ENCODE data around the gene SLC2A5. TPM values are rescaled to one million over a fixed set of nuclear protein-coding genes. Genes with fewer than 3 reads are reported as not detected.
"Not testable (repeated sequence)": the region's sequence is repeated elsewhere in the genome, so short reads cannot be mapped to it uniquely, and the experiment has no call there.

SLC2A5 gene
- total RNA-seq, 1 experiment from 2014 or later, result 0.61 TPM

DNA sequence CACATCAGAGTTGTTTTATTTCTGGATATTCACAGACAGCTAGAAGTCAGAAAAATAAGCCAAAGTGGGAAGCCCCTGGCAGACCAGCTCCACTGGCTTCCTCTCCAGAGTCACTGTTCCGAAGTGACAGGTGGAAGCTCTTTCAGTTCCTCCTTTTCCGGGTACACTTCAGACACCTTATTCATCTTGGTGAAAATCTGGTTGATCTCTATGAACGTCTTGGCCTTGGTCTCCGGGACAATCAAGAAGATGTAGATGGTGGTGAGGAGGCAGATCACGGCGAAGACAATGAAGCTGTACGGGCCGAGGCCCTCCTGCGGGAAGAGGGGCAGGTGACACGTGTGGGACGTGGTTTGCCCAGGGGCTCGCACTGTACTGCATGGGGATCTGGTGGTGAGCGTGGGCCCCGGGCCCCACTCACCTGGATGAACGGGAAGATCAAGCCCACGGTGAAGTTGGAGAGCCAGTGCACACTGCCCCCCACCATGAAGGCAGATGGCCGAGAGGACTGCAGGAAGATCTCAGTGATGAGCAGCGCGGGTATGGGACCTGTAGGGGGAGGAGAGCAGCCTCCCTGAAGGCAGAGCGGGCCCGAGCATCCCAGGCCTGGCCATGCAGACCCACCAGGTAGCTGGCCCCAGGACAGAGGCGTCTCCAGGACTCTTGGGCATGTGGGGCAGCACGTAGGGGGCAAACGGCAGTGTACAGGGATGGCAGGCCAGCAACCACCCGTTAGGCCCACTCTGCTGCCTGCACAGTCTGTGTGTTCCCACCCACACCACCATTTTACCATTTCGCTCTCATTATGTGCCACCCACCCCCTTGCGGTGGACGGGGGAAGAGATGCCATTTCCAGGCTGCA is 31.7 kb downstream of the SLC2A5 start:
- intact Hi-C loops (cut with micrococcal nuclease), result no loop called here
- no TSS peak for BruUV-seq (replicated peaks)
- H3K27me3 Mint-ChIP-seq (ENCODE audit: insufficient read depth, unreplicated experiment), result no peaks in the 10 kb centered on the region
- peak overlapping the region; percentile 65 for H3K27ac Mint-ChIP-seq (ENCODE audit: low read depth, unreplicated experiment)
- H3K4me1 Mint-ChIP-seq (ENCODE audit: insufficient read depth, unreplicated experiment), result peaks cover 16% of the 10 kb centered on the region
- ChIA-PET CTCF (interaction anchor here (0.6 to 1.1 kb wide), 8 partner anchors 13 to 407 kb away, joined by 3 to 4 read pairs (median 3); no protein-coding TSS in a partner anchor), POLR2A (interaction anchor here (0.6 to 1.2 kb wide), 3 partner anchors 42 to 262 kb away, joined by 3 to 8 read pairs (median 3); no protein-coding TSS in a partner anchor)
- peaks cover 4% of the 10 kb centered on the region for H3K36me3 Mint-ChIP-seq (ENCODE audit: insufficient read depth, unreplicated experiment)
- no peak overlapping the region for H3K4me3 Mint-ChIP-seq (ENCODE audit: unreplicated experiment)
- H3K9me3 Mint-ChIP-seq (ENCODE audit: unreplicated experiment), result peaks cover 23% of the 10 kb centered on the region
- DNase-seq (ENCODE audit: unreplicated experiment), result no peak
- TF ChIP-seq, protein P1, sequence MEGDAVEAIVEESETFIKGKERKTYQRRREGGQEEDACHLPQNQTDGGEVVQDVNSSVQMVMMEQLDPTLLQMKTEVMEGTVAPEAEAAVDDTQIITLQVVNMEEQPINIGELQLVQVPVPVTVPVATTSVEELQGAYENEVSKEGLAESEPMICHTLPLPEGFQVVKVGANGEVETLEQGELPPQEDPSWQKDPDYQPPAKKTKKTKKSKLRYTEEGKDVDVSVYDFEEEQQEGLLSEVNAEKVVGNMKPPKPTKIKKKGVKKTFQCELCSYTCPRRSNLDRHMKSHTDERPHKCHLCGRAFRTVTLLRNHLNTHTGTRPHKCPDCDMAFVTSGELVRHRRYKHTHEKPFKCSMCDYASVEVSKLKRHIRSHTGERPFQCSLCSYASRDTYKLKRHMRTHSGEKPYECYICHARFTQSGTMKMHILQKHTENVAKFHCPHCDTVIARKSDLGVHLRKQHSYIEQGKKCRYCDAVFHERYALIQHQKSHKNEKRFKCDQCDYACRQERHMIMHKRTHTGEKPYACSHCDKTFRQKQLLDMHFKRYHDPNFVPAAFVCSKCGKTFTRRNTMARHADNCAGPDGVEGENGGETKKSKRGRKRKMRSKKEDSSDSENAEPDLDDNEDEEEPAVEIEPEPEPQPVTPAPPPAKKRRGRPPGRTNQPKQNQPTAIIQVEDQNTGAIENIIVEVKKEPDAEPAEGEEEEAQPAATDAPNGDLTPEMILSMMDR (IDR thresholded peaks at IDR 0.05; ENCODE audit: unreplicated experiment), result no peak

DNA sequence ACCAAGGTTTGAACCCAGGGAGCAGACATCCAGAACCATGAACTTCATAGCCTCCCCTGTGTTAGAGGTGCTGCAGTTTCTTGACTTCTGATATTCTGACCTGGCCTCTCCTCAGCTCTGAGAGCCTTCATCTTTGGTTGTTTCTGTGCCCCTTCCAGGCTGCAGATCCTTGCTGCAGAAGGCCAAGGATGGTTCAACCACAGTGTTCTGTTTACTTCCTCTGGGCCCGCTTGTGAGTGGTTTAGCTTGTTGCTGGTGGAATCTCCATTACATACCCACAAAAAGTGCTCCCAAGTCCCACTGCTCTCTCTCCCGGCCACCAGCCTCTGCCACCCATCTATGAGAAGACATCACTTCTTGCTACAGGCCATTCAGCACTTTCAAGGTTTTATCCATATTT is 34.2 kb downstream of the SLC2A5 start:
- no peak overlapping the region for H3K4me3 Mint-ChIP-seq (ENCODE audit: unreplicated experiment)
- H3K9me3 Mint-ChIP-seq (ENCODE audit: unreplicated experiment), result peaks cover 23% of the 10 kb centered on the region
- ChIA-PET CTCF (interaction anchor here (0.6 kb wide), 1 partner anchor 74 kb away, joined by 3 read pairs; no protein-coding TSS in a partner anchor), POLR2A (interaction anchor here (1.3 kb wide), 1 partner anchor 45 kb away, joined by 3 read pairs; no protein-coding TSS in a partner anchor)
- peaks cover 4% of the 10 kb centered on the region for H3K36me3 Mint-ChIP-seq (ENCODE audit: insufficient read depth, unreplicated experiment)
- TF ChIP-seq, protein P1 (IDR thresholded peaks at IDR 0.05; ENCODE audit: unreplicated experiment), result no peak
- H3K4me1 Mint-ChIP-seq (ENCODE audit: insufficient read depth, unreplicated experiment), result peaks cover 16% of the 10 kb centered on the region
- no peaks in the 10 kb centered on the region for H3K27me3 Mint-ChIP-seq (ENCODE audit: insufficient read depth, unreplicated experiment)
- H3K27ac Mint-ChIP-seq (ENCODE audit: low read depth, unreplicated experiment), result no peak overlapping the region
- intact Hi-C loops (cut with micrococcal nuclease), result no loop called here
- no TSS peak for BruUV-seq (replicated peaks)
- no peak for DNase-seq (ENCODE audit: unreplicated experiment)

DNA sequence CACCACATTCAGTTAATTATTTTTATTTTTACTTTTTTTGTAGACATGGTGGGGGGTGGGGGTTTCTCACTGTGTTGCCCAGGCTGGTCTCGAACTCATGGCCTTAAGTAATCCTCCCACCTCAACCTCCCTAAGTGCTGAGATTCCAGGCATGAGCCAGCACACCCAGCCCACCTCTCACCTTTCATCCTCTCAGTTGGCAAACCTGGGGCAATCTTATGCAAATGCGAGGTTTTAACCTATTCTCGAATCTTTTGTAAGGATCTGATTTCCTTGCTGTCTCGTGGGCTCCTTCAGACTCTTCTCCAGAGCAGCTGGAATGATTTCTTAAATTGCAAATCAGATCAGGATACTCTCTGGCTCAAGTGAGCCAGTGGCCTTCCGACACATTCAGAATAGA is 36.1 kb downstream of the SLC2A5 start:
- H3K4me3 Mint-ChIP-seq (ENCODE audit: unreplicated experiment), result no peak overlapping the region
- DNase-seq (ENCODE audit: unreplicated experiment), result no peak
- peaks cover 23% of the 10 kb centered on the region for H3K9me3 Mint-ChIP-seq (ENCODE audit: unreplicated experiment)
- H3K27ac Mint-ChIP-seq (ENCODE audit: low read depth, unreplicated experiment), result no peak overlapping the region
- ChIA-PET POLR2A (no interaction called here), CTCF (interaction anchor here (0.9 to 2.5 kb wide), 2 partner anchors 14 to 28 kb away, joined by 4 to 10 read pairs; no protein-coding TSS in a partner anchor)
- intact Hi-C loops (cut with micrococcal nuclease), result no loop called here
- H3K27me3 Mint-ChIP-seq (ENCODE audit: insufficient read depth, unreplicated experiment), result no peaks in the 10 kb centered on the region
- TF ChIP-seq, protein P1 (IDR thresholded peaks at IDR 0.05; ENCODE audit: unreplicated experiment), result no peak
- peaks cover 4% of the 10 kb centered on the region for H3K36me3 Mint-ChIP-seq (ENCODE audit: insufficient read depth, unreplicated experiment)
- no TSS peak for BruUV-seq (replicated peaks)
- peaks cover 10% of the 10 kb centered on the region for H3K4me1 Mint-ChIP-seq (ENCODE audit: insufficient read depth, unreplicated experiment)

DNA sequence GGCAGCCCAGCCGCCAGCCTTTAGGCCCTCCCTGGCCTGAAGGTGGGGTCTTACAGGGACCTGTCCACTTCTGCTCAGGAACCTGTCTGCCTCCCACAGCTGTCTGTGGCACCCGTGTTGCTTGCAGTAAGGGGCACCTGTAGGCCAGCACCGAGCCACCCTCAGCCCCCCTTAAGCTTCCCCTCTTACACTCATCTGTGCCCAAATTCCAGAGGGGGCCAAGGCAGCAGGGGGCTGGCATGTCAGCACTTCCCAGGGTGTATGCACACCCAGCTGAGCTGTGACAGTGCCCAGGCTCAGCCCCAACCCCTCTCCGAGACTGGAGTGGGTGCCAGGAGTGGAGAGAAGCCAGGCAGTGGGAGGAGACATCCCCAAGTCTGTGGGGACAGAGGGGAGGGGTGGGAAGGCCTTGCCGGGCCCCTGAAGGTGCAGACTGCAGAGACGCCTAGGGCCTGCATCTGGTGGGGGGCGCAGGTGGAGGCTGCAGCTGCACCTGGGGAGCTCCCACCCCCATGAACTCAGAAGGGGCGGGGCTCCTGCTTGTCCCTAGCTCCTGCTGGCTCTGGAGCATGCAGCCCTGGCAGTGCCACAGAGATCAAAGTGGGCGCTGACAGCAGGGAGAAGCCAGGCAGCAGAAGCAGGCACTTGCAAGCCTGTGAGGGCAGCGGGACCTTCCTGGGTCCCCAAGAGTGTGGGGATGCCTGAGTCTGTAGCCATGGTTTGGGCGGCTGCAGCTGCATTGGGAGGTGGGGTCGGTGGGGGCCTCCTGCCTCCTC is 37.8 kb downstream of the SLC2A5 start:
- no peak overlapping the region for H3K4me3 Mint-ChIP-seq (ENCODE audit: unreplicated experiment)
- intact Hi-C loops (cut with micrococcal nuclease), result no loop called here
- POLR2A ChIA-PET, result no interaction called here
- H3K36me3 Mint-ChIP-seq (ENCODE audit: insufficient read depth, unreplicated experiment), result peaks cover 4% of the 10 kb centered on the region
- H3K4me1 Mint-ChIP-seq (ENCODE audit: insufficient read depth, unreplicated experiment), result no peaks in the 10 kb centered on the region
- BruUV-seq (replicated peaks), result no TSS peak
- H3K27me3 Mint-ChIP-seq (ENCODE audit: insufficient read depth, unreplicated experiment), result no peaks in the 10 kb centered on the region
- H3K27ac Mint-ChIP-seq (ENCODE audit: low read depth, unreplicated experiment), result no peak overlapping the region
- CTCF ChIA-PET, result interaction anchor here (0.6 to 2.5 kb wide), 2 partner anchors 18 to 27 kb away, joined by 4 to 10 read pairs; no protein-coding TSS in a partner anchor
- TF ChIP-seq, protein P1 (IDR thresholded peaks at IDR 0.05; ENCODE audit: unreplicated experiment), result no peak
- DNase-seq (ENCODE audit: unreplicated experiment), result no peak
- H3K9me3 Mint-ChIP-seq (ENCODE audit: unreplicated experiment), result peaks cover 23% of the 10 kb centered on the region

DNA sequence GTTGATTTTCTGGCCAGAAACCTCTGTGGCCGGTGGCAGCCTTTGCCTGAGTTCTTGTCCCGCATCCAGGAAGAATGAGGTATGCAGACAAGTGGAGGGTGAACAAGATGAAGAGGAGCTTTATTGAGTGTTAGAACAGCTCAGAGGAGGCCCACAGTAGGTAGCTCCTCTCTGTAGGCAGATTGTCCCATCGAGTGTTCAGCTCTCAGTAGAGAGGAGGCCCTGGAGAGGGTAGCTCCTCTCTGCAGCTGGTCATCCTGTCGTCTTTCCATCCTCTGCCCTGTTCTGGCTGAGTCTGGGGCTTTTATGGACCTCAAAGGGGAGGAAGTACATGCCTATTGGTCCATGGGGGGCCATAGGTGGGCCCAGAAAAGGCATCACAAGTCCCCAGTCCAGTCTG is 38.4 kb downstream of the SLC2A5 start:
- H3K4me3 Mint-ChIP-seq (ENCODE audit: unreplicated experiment); POLR2A ChIA-PET; DNase-seq (ENCODE audit: unreplicated experiment); H3K27me3 Mint-ChIP-seq (ENCODE audit: insufficient read depth, unreplicated experiment); intact Hi-C loops (cut with micrococcal nuclease); H3K27ac Mint-ChIP-seq (ENCODE audit: low read depth, unreplicated experiment); BruUV-seq (replicated peaks); H3K4me1 Mint-ChIP-seq (ENCODE audit: insufficient read depth, unreplicated experiment); H3K36me3 Mint-ChIP-seq (ENCODE audit: insufficient read depth, unreplicated experiment): not testable (repeated sequence)
- CTCF ChIA-PET, result interaction anchor here (2.5 kb wide), 1 partner anchor 26 kb away, joined by 10 read pairs; no protein-coding TSS in a partner anchor
- H3K9me3 Mint-ChIP-seq (ENCODE audit: unreplicated experiment), result peaks cover 23% of the 10 kb centered on the region
